Measurements from ENCODE around the gene TUSC2. TPM values are rescaled to one million over a fixed set of nuclear protein-coding genes. Genes with fewer than 3 reads are reported as not detected.

The TUSC2 gene
- total RNA-seq, 2 donors from 2014 or later, result 23.5 to 28.1 TPM

- peaks cover 3% of the 10 kb centered on the region for H3K4me1 ChIP-seq (ENCODE audit: control insufficient read depth, insufficient read depth, low read length)
- Mint-ChIP-seq H3K9me3 (no peaks in the 10 kb centered on the region), H3K4me3 (no peak overlapping the region), H3K27me3 (ENCODE audit: insufficient read depth) (no peaks in the 10 kb centered on the region), H3K36me3 (ENCODE audit: low read depth) (peaks cover 2% of the 10 kb centered on the region), H3K27ac (no peak overlapping the region), H3K4me1 (peaks cover 17% of the 10 kb centered on the region)
- no peaks in the 10 kb centered on the region for H3K36me3 ChIP-seq (ENCODE audit: control insufficient read depth, insufficient read depth, low read length)
- no peak overlapping the region for H3K27ac ChIP-seq (ENCODE audit: low read depth, low read length)
- H3K27me3 ChIP-seq (ENCODE audit: control insufficient read depth, insufficient read depth, low read length, poor library complexity, severe bottlenecking), result no peaks in the 10 kb centered on the region
- H3K9ac ChIP-seq (ENCODE audit: extremely low read depth, low read length, poor library complexity, severe bottlenecking), result no peak overlapping the region
- DNase-seq, result peak; percentile 35
- TF ChIP-seq CTCF (conservative IDR thresholded peaks at IDR 0.05), result no peak
- no peaks in the 10 kb centered on the region for H3K9me3 ChIP-seq (ENCODE audit: control insufficient read depth, low read length)
- 94 to 95% methylated on average over 14 to 18 of the region's 18 CpGs for WGBS, 2 experiments (ENCODE audit: insufficient coverage in 1 of 2, insufficient read length in 1 of 2)
- no peak overlapping the region for H3K4me3 ChIP-seq (ENCODE audit: low read length)
Observed at GRCh38 chr3:50296721-50297383, 31.2 kb downstream of the TUSC2 start.

GRCh38 chr3:50295553-50296431 lies 32.2 kb downstream of the TUSC2 start:
- Mint-ChIP-seq H3K4me3 (no peak overlapping the region), H3K27me3 (ENCODE audit: insufficient read depth) (no peaks in the 10 kb centered on the region), H3K9me3 (no peaks in the 10 kb centered on the region), H3K27ac (no peak overlapping the region), H3K4me1 (peaks cover 22% of the 10 kb centered on the region), H3K36me3 (ENCODE audit: low read depth) (peaks cover 4% of the 10 kb centered on the region)
- 90 to 91% methylated on average over 4 to 8 of the region's 8 CpGs for WGBS, 2 experiments (ENCODE audit: insufficient coverage in 1 of 2, insufficient read length in 1 of 2)
- no peak overlapping the region for H3K9ac ChIP-seq (ENCODE audit: extremely low read depth, low read length, poor library complexity, severe bottlenecking)
- DNase-seq, result peak; percentile 35
- H3K9me3 ChIP-seq (ENCODE audit: control insufficient read depth, low read length), result no peaks in the 10 kb centered on the region
- H3K36me3 ChIP-seq (ENCODE audit: control insufficient read depth, insufficient read depth, low read length), result no peaks in the 10 kb centered on the region
- no peak for TF ChIP-seq CTCF (conservative IDR thresholded peaks at IDR 0.05)
- H3K4me3 ChIP-seq (ENCODE audit: low read length), result no peak overlapping the region
- peaks cover 3% of the 10 kb centered on the region for H3K4me1 ChIP-seq (ENCODE audit: control insufficient read depth, insufficient read depth, low read length)
- H3K27ac ChIP-seq (ENCODE audit: low read depth, low read length), result no peak overlapping the region
- H3K27me3 ChIP-seq (ENCODE audit: control insufficient read depth, insufficient read depth, low read length, poor library complexity, severe bottlenecking), result no peaks in the 10 kb centered on the region

- Histone ChIP-seq H3K4me3 (ENCODE audit: low read length) (no peak overlapping the region), H3K4me1 (ENCODE audit: control insufficient read depth, insufficient read depth, low read length) (peaks cover 2% of the 10 kb centered on the region), H3K27ac (ENCODE audit: low read depth, low read length) (no peak overlapping the region), H3K9me3 (ENCODE audit: control insufficient read depth, low read length) (no peaks in the 10 kb centered on the region), H3K9ac (ENCODE audit: extremely low read depth, low read length, poor library complexity, severe bottlenecking) (no peak overlapping the region), H3K27me3 (ENCODE audit: control insufficient read depth, insufficient read depth, low read length, poor library complexity, severe bottlenecking) (no peaks in the 10 kb centered on the region), H3K36me3 (ENCODE audit: control insufficient read depth, insufficient read depth, low read length) (peaks cover 2% of the 10 kb centered on the region)
- WGBS, 2 experiments (ENCODE audit: insufficient coverage in 1 of 2, insufficient read length in 1 of 2), result 91 to 95% methylated on average over 15 to 22 of the region's 22 CpGs
- DNase-seq, result peak; percentile 42
- Mint-ChIP-seq H3K9me3 (no peaks in the 10 kb centered on the region), H3K4me1 (peaks cover 14% of the 10 kb centered on the region), H3K36me3 (ENCODE audit: low read depth) (peaks cover 12% of the 10 kb centered on the region), H3K4me3 (no peak overlapping the region), H3K27ac (peak overlapping the region; percentile 39), H3K27me3 (ENCODE audit: insufficient read depth) (no peaks in the 10 kb centered on the region)
- no peak for TF ChIP-seq CTCF (conservative IDR thresholded peaks at IDR 0.05)
Observed at GRCh38 chr3:50294492-50295403, 33.3 kb downstream of the TUSC2 start.

Measured in endodermal cell (in vitro differentiated cells).